ENCODE results near the gene CEBPZOS. TPM values are rescaled to one million over a fixed set of nuclear protein-coding genes. Genes with fewer than 3 reads are reported as not detected.
A peak's percentile ranks its signal among the peaks of the same experiment; 100 is the strongest.

CEBPZOS gene
- total and polyA plus RNA-seq, 8 donors, result 2.9 to 52.5 (median 32.4) TPM

DNA sequence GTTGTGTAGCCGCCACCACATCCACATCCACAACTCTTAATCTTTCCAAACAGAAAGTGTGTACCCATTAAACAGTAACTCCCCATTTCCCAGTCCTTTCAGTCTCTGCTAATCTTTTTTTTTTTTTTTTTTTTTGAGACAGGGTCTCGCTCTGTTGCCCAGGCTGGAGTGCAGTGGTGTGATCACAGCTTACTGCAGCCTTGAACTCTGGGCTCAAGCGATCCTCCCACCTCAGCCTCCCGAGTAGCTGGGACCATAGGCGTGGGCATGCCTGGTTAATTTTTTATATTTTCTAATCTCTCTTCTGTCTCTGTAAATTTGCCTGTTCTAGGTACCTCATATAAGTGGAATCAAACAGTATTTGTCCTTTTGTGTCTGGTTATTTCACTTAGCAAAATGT, 43.1 kb upstream of the CEBPZOS start:
- H3K27me3 ChIP-seq, result no peaks in the 10 kb centered on the region
- TF ChIP-seq EP300 (IDR thresholded peaks at IDR 0.05), result no peak
- no peak for TF ChIP-seq POLR2A (IDR thresholded peaks at IDR 0.05)
- TF ChIP-seq POLR2AphosphoS5 (IDR thresholded peaks at IDR 0.05), result no peak
- TF ChIP-seq, protein P1, sequence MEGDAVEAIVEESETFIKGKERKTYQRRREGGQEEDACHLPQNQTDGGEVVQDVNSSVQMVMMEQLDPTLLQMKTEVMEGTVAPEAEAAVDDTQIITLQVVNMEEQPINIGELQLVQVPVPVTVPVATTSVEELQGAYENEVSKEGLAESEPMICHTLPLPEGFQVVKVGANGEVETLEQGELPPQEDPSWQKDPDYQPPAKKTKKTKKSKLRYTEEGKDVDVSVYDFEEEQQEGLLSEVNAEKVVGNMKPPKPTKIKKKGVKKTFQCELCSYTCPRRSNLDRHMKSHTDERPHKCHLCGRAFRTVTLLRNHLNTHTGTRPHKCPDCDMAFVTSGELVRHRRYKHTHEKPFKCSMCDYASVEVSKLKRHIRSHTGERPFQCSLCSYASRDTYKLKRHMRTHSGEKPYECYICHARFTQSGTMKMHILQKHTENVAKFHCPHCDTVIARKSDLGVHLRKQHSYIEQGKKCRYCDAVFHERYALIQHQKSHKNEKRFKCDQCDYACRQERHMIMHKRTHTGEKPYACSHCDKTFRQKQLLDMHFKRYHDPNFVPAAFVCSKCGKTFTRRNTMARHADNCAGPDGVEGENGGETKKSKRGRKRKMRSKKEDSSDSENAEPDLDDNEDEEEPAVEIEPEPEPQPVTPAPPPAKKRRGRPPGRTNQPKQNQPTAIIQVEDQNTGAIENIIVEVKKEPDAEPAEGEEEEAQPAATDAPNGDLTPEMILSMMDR (IDR thresholded peaks at IDR 0.05), result no peak
- intact Hi-C loops (cut with DNase I; ENCODE audit: low total_unique reads), result no loop called here
- DNase-seq, result no peak
- H3K4me1 ChIP-seq, result peaks cover 10 to 55% (median 37%) of the 10 kb centered on the region in 4 donors
- no peak overlapping the region for H3K27ac ChIP-seq
- peaks cover 0 to 20% (median 4%) of the 10 kb centered on the region in 4 donors for H3K36me3 ChIP-seq
- 89 to 98% (median 90%) methylated on average over 5 of the region's 5 CpGs for WGBS, 5 donors
- H3K9me3 ChIP-seq, result no peaks in the 10 kb centered on the region
- no peak overlapping the region for H3K4me3 ChIP-seq

GRCh38 chr2:37154785-37155184, 41.5 kb upstream of the CEBPZOS start:
- Histone ChIP-seq H3K36me3 (peaks cover 0 to 11% (median 0%) of the 10 kb centered on the region in 4 donors), H3K27ac (no peak overlapping the region), H3K27me3 (no peaks in the 10 kb centered on the region), H3K4me1 (peaks cover 10 to 48% (median 34%) of the 10 kb centered on the region in 4 donors), H3K9me3 (no peaks in the 10 kb centered on the region), H3K4me3 (no peak overlapping the region)
- intact Hi-C loops (cut with DNase I; ENCODE audit: low total_unique reads), result no loop called here
- 86 to 96% (median 95%) methylated on average over 4 of the region's 4 CpGs for WGBS, 5 donors
- no peak for DNase-seq
- TF ChIP-seq EP300 (IDR thresholded peaks at IDR 0.05), result no peak
- TF ChIP-seq, protein P1 (IDR thresholded peaks at IDR 0.05), result no peak
- no peak for TF ChIP-seq POLR2A (IDR thresholded peaks at IDR 0.05)
- TF ChIP-seq POLR2AphosphoS5 (IDR thresholded peaks at IDR 0.05), result no peak

- TF ChIP-seq POLR2A (IDR thresholded peaks at IDR 0.05) (no peak), POLR2AphosphoS5 (IDR thresholded peaks at IDR 0.05) (peak in 1 of 3 donors; percentile 39)
- Histone ChIP-seq H3K27me3 (no peaks in the 10 kb centered on the region), H3K4me1 (peaks cover 10 to 38% (median 28%) of the 10 kb centered on the region in 4 donors), H3K36me3 (peaks cover 0 to 11% (median 0%) of the 10 kb centered on the region in 4 donors), H3K9me3 (no peaks in the 10 kb centered on the region), H3K27ac (peak overlapping the region; percentile 80 to 94 (median 91)), H3K4me3 (peak overlapping the region; percentile 76 to 97 (median 90))
- WGBS, 5 donors, result 0 to 2% (median 1%) methylated on average over 26 to 27 of the region's 27 CpGs
- intact Hi-C loops (cut with DNase I; ENCODE audit: low total_unique reads), result no loop called here
- peak; percentile 38 to 84 for DNase-seq
Observed at GRCh38 chr2:37156071-37156856, 40.0 kb upstream of the CEBPZOS start.

GRCh38 chr2:37156857-37157714, 39.2 kb upstream of the CEBPZOS start, which contains the start of gene EIF2AK2:
Gene EIF2AK2 (minus strand): TSS chr2:37156980. CDS start chr2:37147806, 9,174 bp downstream.
- Histone ChIP-seq H3K36me3 (peaks cover 0 to 5% (median 0%) of the 10 kb centered on the region in 4 donors), H3K4me3 (peak within 1 kb of the TSS; percentile 76 to 97 (median 90)), H3K9me3 (no peaks in the 10 kb centered on the region), H3K27ac (peak within 1 kb of the TSS; percentile 80 to 94 (median 91)), H3K4me1 (peaks cover 10 to 36% (median 25%) of the 10 kb centered on the region in 4 donors), H3K27me3 (no peaks in the 10 kb centered on the region)
- peak; percentile 84 to 96 for DNase-seq
- 6 to 14% (median 10%) methylated on average over 33 to 55 of the region's 55 CpGs for WGBS, 5 donors
- intact Hi-C loops (cut with DNase I; ENCODE audit: low total_unique reads), result no loop called here
- TF ChIP-seq POLR2AphosphoS5 (IDR thresholded peaks at IDR 0.05) (peak in 2 of 3 donors; percentile 65 to 75), POLR2A (IDR thresholded peaks at IDR 0.05) (no peak), EP300 (IDR thresholded peaks at IDR 0.05) (no peak)
- TF ChIP-seq, protein P1 (IDR thresholded peaks at IDR 0.05), result no peak

Measured in stomach (tissue), 9 donors.